ENCODE data around the gene DDR2.

DNA sequence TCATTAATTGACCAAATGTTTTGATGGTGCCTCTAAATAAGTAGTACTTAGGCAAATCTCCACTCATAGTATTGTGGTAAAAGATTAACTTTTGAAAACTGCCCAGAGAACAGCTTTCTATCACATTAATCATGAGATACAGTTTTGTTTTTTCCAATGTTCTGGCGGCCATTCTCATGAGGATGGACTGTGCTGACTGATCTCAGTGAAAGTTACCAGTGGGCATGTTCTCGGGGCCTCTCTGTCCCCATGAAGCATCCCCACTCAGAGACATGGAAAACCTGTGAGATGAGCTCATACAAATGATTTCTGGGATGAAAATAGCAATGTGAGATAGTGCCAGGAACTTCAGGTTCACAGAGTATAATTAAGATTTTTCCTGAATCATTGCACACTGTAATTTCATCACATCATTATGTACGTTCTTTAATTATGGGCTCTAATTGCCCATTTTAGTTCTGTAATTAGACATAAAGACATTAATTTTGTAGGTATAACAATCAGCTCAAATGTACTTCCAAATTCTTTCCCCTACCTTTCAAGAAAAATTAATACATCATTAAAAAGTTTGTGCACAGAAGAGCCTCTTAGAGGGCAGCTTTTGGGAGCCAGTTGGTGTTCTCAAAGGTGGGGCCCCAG is 40.5 kb downstream of the DDR2 start:
- TF ChIP-seq, protein P1, sequence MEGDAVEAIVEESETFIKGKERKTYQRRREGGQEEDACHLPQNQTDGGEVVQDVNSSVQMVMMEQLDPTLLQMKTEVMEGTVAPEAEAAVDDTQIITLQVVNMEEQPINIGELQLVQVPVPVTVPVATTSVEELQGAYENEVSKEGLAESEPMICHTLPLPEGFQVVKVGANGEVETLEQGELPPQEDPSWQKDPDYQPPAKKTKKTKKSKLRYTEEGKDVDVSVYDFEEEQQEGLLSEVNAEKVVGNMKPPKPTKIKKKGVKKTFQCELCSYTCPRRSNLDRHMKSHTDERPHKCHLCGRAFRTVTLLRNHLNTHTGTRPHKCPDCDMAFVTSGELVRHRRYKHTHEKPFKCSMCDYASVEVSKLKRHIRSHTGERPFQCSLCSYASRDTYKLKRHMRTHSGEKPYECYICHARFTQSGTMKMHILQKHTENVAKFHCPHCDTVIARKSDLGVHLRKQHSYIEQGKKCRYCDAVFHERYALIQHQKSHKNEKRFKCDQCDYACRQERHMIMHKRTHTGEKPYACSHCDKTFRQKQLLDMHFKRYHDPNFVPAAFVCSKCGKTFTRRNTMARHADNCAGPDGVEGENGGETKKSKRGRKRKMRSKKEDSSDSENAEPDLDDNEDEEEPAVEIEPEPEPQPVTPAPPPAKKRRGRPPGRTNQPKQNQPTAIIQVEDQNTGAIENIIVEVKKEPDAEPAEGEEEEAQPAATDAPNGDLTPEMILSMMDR (IDR thresholded peaks at IDR 0.05) = no peak
- TF ChIP-seq POLR2AphosphoS5 (IDR thresholded peaks at IDR 0.05; ENCODE audit: low read depth, low read length) (no peak), TCF7L2 (IDR thresholded peaks at IDR 0.05; ENCODE audit: low read depth, low read length) (no peak), SIN3A (IDR thresholded peaks at IDR 0.05; ENCODE audit: borderline replicate concordance, insufficient read depth, low read depth, low read length) (no peak)
- TF ChIP-seq, protein P2, sequence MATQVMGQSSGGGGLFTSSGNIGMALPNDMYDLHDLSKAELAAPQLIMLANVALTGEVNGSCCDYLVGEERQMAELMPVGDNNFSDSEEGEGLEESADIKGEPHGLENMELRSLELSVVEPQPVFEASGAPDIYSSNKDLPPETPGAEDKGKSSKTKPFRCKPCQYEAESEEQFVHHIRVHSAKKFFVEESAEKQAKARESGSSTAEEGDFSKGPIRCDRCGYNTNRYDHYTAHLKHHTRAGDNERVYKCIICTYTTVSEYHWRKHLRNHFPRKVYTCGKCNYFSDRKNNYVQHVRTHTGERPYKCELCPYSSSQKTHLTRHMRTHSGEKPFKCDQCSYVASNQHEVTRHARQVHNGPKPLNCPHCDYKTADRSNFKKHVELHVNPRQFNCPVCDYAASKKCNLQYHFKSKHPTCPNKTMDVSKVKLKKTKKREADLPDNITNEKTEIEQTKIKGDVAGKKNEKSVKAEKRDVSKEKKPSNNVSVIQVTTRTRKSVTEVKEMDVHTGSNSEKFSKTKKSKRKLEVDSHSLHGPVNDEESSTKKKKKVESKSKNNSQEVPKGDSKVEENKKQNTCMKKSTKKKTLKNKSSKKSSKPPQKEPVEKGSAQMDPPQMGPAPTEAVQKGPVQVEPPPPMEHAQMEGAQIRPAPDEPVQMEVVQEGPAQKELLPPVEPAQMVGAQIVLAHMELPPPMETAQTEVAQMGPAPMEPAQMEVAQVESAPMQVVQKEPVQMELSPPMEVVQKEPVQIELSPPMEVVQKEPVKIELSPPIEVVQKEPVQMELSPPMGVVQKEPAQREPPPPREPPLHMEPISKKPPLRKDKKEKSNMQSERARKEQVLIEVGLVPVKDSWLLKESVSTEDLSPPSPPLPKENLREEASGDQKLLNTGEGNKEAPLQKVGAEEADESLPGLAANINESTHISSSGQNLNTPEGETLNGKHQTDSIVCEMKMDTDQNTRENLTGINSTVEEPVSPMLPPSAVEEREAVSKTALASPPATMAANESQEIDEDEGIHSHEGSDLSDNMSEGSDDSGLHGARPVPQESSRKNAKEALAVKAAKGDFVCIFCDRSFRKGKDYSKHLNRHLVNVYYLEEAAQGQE (IDR thresholded peaks at IDR 0.05; ENCODE audit: insufficient read depth in 1 of 2, low read depth in 2 of 2, low read length in 1 of 2) = no peak
